Nephron (organoid): ENCODE measurements around the gene GPR17.

ENCODE experiments used
- H3K27ac Mint-ChIP-seq, 3 experiments: 2 replicates each; pipeline ENCODE4 v1.8.0; 2020; ENCODE audit warnings: mixed read lengths in 3 of 3, mild to moderate bottlenecking in 2 of 3, moderate library complexity in 1 of 3
- H3K27me3 Mint-ChIP-seq: 2 replicates; pipeline ENCODE4 v1.8.0; 2021; ENCODE audit warnings: low read depth, mild to moderate bottlenecking, moderate library complexity, mixed read lengths
- H3K36me3 Mint-ChIP-seq: 2 replicates; pipeline ENCODE4 v1.8.0; 2020; ENCODE audit warnings: low read depth, mixed read lengths
- H3K4me1 Mint-ChIP-seq: 2 replicates; pipeline ENCODE4 v1.8.0; 2020; ENCODE audit warnings: mixed read lengths
- H3K4me3 Mint-ChIP-seq, 3 experiments: 2 replicates each; pipeline ENCODE4 v1.8.0; 2020; ENCODE audit warnings: mild to moderate bottlenecking in 3 of 3, mixed read lengths in 3 of 3, moderate library complexity in 2 of 3
- H3K9me3 Mint-ChIP-seq: 2 replicates; pipeline ENCODE4 v1.8.0; 2020; ENCODE audit warnings: mixed read lengths
- CTCF ChIP-seq, 3 experiments: fragments of 200-600 bp; sonication (generic); IDR thresholded peaks; one replicate each; pipeline ENCODE4 v1.5.0; 2021; ENCODE audit warnings: antibody characterized with exemption in 3 of 3; ENCODE audit not compliant: unreplicated experiment in 3 of 3

The GPR17 gene

GRCh38 chr2:127657232-127657595 lies 11.3 kb downstream of the GPR17 start:
- Mint-ChIP-seq H3K4me1 (peaks cover 16% of the 10 kb centered on the region), H3K9me3 (no peaks in the 10 kb centered on the region), H3K4me3 (no peak overlapping the region)

GRCh38 chr2:127658146-127658545 lies 12.2 kb downstream of the GPR17 start:
- H3K27ac Mint-ChIP-seq, result no peak overlapping the region
- no peaks in the 10 kb centered on the region for H3K9me3 Mint-ChIP-seq
- peaks cover 8% of the 10 kb centered on the region for H3K4me1 Mint-ChIP-seq
- no peaks in the 10 kb centered on the region for H3K36me3 Mint-ChIP-seq
- H3K4me3 Mint-ChIP-seq, result no peak overlapping the region
- H3K27me3 Mint-ChIP-seq, result peaks cover 33% of the 10 kb centered on the region
- no peak for TF ChIP-seq CTCF (IDR thresholded peaks at IDR 0.05; ENCODE audit: unreplicated experiment in 3 of 3)

More at GRCh38 chr2:127657232-127657595, 11.3 kb downstream of the GPR17 start:
- no peaks in the 10 kb centered on the region for H3K36me3 Mint-ChIP-seq
- no peak for TF ChIP-seq CTCF (IDR thresholded peaks at IDR 0.05; ENCODE audit: unreplicated experiment in 3 of 3)
- peaks cover 33% of the 10 kb centered on the region for H3K27me3 Mint-ChIP-seq
- no peak overlapping the region for H3K27ac Mint-ChIP-seq

GRCh38 chr2:127658641-127659407 lies 12.9 kb downstream of the GPR17 start:
- H3K36me3 Mint-ChIP-seq, result no peaks in the 10 kb centered on the region
- H3K4me3 Mint-ChIP-seq, result no peak overlapping the region
- peaks cover 8% of the 10 kb centered on the region for H3K4me1 Mint-ChIP-seq
- H3K27me3 Mint-ChIP-seq, result peaks cover 40% of the 10 kb centered on the region
- TF ChIP-seq CTCF (IDR thresholded peaks at IDR 0.05; ENCODE audit: unreplicated experiment in 3 of 3), result no peak
- no peaks in the 10 kb centered on the region for H3K9me3 Mint-ChIP-seq
- no peak overlapping the region for H3K27ac Mint-ChIP-seq

- H3K36me3 Mint-ChIP-seq, result no peaks in the 10 kb centered on the region
- H3K9me3 Mint-ChIP-seq, result no peaks in the 10 kb centered on the region
- H3K27me3 Mint-ChIP-seq, result peaks cover 44% of the 10 kb centered on the region
- peaks cover 8% of the 10 kb centered on the region for H3K4me1 Mint-ChIP-seq
- H3K4me3 Mint-ChIP-seq, result no peak overlapping the region
- H3K27ac Mint-ChIP-seq, result no peak overlapping the region
- TF ChIP-seq CTCF (IDR thresholded peaks at IDR 0.05; ENCODE audit: unreplicated experiment in 3 of 3), result no peak
These were observed 13.7 kb downstream of the GPR17 start for GRCh38 chr2:127659408-127660290.

- Mint-ChIP-seq H3K9me3 (no peaks in the 10 kb centered on the region), H3K4me3 (no peak overlapping the region), H3K27ac (no peak overlapping the region), H3K36me3 (no peaks in the 10 kb centered on the region), H3K4me1 (peaks cover 4% of the 10 kb centered on the region), H3K27me3 (peaks cover 50% of the 10 kb centered on the region)
- TF ChIP-seq CTCF (IDR thresholded peaks at IDR 0.05; ENCODE audit: unreplicated experiment in 3 of 3), result no peak
These were observed 14.3 kb downstream of the GPR17 start for GRCh38 chr2:127660291-127660578.
